HG02938 (cell line): Measurements from ENCODE around the gene WNK1.

Experiments
- ATAC-seq: cut with Tn5 transposase; IDR thresholded peaks from one replicate; pipeline ENCODE4 v1.9.1; 2021; ENCODE audit warnings: mild to moderate bottlenecking, moderate library complexity; ENCODE audit not compliant: unreplicated experiment

Gene WNK1

DNA sequence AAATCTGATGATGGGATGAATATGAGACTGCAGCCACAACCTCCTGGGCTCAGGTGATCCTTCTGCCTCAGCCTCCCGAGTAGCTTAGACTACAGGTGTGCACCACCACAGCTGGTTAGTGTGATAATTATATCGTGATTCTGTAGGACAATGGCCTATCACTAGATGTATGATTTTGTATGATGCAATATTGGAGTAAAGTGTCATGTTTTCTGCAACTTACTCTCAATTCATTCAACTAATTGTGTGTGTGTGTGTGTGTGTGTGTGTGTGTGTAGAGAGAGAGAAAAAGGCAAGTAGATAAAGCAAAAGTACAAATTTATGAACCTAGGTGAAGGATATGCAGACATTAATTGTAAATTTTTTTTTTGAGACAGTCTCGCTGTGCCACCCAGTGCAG is 186.4 kb downstream of the WNK1 start:
- ATAC-seq = no peak

DNA sequence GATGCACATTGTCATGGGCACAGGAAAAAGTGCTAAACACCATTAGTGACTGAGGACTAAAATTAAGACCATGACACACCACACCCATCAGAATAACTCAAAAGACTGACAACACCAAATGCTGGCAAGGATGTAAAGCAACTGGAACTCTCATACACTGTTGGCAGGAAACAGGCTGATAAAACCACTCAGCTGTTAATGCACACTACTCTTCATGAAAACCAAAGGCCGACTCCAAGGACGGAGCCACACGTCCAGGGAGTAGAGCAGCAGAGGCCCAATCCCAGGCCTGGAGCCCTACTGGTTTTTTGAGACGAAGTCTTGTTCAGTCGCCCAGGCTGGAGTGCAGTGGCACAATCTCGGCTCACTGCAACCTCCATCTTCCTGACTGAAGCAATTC is 190.7 kb downstream of the WNK1 start:
- ATAC-seq = no peak

- no peak for ATAC-seq
Measured at GRCh38 chr12:944211-944610, 191.8 kb downstream of the WNK1 start.

- no peak for ATAC-seq
Measured at GRCh38 chr12:946212-946611, 193.8 kb downstream of the WNK1 start.

GRCh38 chr12:946631-947030 is 194.3 kb downstream of the WNK1 start:
- ATAC-seq = no peak

GRCh38 chr12:948238-948637 is 195.9 kb downstream of the WNK1 start:
- ATAC-seq = no peak

GRCh38 chr12:949453-950191 is 197.2 kb downstream of the WNK1 start, which contains the start of gene RAD52:
TSS of gene RAD52 (minus strand) at chr12:949694. CDS start at chr12:933058, 16,636 bp downstream.
- peak; percentile 73 for ATAC-seq

DNA sequence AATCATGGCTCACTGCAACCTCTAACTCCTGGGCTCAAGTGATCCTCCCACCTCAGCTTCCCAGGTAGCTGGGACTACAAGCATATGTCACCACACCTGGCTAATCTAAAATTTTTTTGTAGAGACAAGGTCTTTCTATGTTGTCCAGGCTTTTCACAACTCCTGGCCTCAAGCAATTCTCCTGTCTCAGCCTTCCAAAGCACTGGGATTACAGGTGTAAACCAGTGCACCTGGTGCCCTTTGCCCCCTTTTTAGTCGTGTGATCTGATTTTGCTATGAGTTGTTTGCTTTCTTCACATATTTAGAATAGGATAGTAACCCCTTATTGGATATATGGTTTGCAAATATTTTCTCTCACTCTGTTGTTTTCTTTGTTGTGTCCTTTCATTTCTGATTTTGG is 198.8 kb downstream of the WNK1 start:
- ATAC-seq = no peak

DNA sequence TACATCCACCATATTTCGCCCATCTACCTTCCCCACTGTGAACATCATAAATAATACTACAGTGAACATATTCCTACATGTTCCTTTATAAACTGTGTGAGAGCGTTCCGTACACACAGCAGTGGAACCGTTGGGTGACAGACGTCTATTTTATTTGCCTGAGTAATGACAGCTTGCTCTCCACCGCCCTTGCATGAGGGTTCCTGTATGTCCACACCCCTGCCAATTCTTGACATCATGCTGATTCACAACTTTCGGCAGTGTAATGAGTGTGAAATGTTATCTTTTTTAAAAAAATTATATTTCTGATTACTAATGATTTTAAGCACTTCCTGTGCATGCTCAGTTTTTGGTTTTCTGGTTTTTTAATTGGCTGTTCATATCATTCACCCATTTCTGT is 201.4 kb downstream of the WNK1 start:
- no peak for ATAC-seq

DNA sequence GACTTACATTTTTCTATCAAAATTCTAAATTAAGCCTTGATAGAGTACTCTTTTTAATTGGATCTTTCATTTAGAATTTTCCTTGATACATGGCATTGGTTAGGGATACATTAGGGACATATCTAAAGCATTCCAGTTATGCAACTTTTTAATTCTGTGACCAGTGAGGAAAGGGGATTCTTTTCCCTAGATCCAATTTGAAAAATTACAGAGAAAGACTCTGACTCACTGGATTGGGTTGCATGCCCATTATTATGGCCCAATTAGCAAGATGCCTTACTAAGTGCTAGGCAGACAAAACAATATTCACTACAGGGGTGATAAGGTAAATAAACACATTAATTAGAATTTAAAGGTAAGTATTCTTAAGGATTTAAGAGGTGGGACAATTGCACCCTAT is 202.4 kb downstream of the WNK1 start:
- ATAC-seq = no peak

- ATAC-seq = no peak
Measured at GRCh38 chr12:955939-956338, 203.6 kb downstream of the WNK1 start.

- peak; percentile 64 for ATAC-seq
Measured at GRCh38 chr12:958588-959123, 206.3 kb downstream of the WNK1 start.
